Measurements from ENCODE around the gene ZSWIM3.

DNA sequence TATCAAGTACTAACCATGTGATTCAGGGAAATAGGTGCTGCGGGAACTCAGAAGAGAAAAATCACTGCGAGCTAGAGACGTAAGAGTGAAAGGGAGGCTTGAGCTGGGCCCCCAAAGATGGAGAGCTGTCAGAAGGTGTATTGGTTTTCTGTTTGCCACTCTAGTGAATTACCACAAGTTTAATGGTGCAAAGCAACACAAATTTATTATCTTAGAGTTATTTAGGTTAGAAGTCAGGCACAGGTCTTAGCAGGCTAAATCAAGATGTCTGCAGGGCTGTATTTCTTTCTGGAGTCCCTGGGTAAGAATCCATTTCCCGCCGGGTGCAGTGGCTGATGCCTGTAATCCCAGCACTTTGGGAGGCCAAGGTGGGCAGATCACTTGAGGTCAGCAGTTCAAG lies 2.5 kb downstream of the ZSWIM3 start:
- TF ChIP-seq EP300 (conservative IDR thresholded peaks at IDR 0.05; ENCODE audit: poor library complexity, severe bottlenecking) (no peak), EZH2 (IDR thresholded peaks at IDR 0.05; ENCODE audit: borderline replicate concordance, insufficient read depth, low read length, poor library complexity, severe bottlenecking) (no peak)
- TF ChIP-seq, protein P1, sequence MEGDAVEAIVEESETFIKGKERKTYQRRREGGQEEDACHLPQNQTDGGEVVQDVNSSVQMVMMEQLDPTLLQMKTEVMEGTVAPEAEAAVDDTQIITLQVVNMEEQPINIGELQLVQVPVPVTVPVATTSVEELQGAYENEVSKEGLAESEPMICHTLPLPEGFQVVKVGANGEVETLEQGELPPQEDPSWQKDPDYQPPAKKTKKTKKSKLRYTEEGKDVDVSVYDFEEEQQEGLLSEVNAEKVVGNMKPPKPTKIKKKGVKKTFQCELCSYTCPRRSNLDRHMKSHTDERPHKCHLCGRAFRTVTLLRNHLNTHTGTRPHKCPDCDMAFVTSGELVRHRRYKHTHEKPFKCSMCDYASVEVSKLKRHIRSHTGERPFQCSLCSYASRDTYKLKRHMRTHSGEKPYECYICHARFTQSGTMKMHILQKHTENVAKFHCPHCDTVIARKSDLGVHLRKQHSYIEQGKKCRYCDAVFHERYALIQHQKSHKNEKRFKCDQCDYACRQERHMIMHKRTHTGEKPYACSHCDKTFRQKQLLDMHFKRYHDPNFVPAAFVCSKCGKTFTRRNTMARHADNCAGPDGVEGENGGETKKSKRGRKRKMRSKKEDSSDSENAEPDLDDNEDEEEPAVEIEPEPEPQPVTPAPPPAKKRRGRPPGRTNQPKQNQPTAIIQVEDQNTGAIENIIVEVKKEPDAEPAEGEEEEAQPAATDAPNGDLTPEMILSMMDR (IDR thresholded peaks at IDR 0.05; ENCODE audit: poor library complexity, severe bottlenecking) = no peak

Measured in neural cell (in vitro differentiated cells).